GM21423 (cell line): Measurements from ENCODE around the gene ZNF480.
"Not testable (repeated sequence)": the region's sequence is repeated elsewhere in the genome, so short reads cannot be mapped to it uniquely, and the experiment has no call there.

Experiments
- ATAC-seq: cut with Tn5 transposase; IDR thresholded peaks from one replicate; pipeline ENCODE4 v1.9.1; 2021; ENCODE audit warnings: mild to moderate bottlenecking, moderate library complexity; ENCODE audit not compliant: unreplicated experiment

ZNF480 gene

DNA sequence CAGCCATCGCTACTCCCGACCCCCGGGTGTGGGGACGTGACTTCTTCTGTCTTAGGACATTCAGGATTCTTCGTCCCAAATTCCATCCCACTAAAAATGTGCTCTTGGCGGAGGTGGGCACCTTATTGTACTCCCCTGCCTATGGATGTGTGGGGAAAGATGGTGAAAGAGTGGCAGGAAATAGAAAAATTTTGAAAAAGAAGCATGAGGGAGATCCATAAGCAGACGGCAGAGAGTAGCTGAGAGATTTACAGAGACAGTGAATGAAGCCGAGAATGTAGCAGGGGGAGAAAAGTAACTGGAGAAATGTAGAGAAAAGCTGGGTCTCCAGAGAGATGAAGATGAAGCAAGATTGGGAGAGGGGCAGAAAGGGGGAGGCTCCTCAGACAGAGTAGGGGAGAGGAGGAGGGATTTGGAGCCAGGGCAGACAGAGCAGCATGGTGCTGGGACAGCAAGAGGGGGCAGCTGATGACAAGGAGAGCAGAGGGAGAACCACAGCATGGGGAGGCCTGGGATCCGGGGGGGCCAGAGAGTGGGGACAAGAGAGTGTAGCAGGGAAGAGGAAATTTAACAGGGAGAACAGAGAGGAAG, 39.9 kb downstream of the ZNF480 start:
- no peak for ATAC-seq

DNA sequence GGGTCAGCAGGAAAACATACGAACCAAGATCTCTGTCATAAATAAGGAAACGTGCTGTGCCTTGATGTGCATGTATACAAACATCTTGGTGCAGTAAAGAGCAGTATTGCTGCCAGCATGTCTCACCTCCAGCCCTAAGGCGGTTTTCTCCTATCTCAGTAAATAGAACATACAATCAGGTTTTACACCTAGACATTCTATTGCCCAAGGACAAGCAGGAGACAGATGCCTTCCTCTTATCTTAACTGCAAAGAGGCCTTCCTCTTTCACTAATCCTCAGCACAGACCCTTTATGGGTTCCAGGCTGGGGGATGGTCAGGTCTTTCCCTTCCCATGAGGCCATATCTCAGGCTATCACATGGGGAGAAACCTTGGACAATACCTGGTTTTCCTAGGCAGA, 42.1 kb downstream of the ZNF480 start:
- not testable (repeated sequence) for ATAC-seq

GRCh38 chr19:52343548-52343947, 46.6 kb downstream of the ZNF480 start:
- no peak for ATAC-seq

DNA sequence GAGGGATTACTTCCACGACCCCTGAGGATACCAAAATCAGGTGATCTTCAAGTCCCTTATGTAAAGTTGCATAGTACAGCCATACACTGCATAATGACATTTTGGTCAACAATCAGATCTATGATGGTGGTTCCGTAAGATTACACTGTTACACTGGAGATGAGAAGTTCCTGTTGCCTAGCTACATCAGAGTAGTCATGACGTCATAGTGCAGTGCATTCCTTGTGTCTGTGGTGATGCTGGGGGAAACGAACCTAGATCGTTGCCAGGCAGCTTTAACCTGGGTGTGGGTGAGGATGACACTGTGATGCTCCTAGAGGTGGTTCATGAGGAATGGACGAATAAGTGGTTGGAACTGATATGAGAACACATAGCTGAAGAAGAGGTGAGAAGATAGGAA, 48.2 kb downstream of the ZNF480 start:
- no peak for ATAC-seq

GRCh38 chr19:52351512-52351911, 54.5 kb downstream of the ZNF480 start:
- ATAC-seq, result no peak

- ATAC-seq, result no peak
Observed at GRCh38 chr19:52366414-52366824, 69.5 kb downstream of the ZNF480 start.

- peak; percentile 89 for ATAC-seq
Observed at GRCh38 chr19:52369559-52370340, 72.8 kb downstream of the ZNF480 start, which contains the start of gene ZNF880. ZNF880 (plus strand) TSS chr19:52369923; CDS start chr19:52369966, 43 bp downstream.

DNA sequence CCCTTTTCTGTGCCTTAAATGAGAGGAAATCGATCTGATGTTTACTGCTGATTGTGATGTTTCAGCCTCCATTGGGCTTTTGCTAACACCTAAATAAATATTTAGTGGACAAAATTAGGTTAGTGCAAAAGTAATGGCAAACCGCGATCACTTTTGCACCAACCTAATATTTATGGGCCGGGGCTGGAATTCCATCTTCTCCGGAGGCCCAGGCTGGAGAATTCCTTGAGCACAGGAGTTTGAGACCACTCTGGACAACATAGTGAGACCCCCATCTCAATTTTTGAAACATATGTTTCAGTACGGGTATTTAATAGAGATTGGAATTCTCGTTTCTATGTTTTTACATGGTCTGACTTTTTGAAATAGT, 73.4 kb downstream of the ZNF480 start:
- ATAC-seq, result no peak
